Neural cell (in vitro differentiated cells): ENCODE measurements around the gene FKBP2. TPM values are rescaled to one million over a fixed set of nuclear protein-coding genes. Genes with fewer than 3 reads are reported as not detected.

Source experiments
- H2AFZ ChIP-seq: fragments of 200-600, 300-800 bp; sonication (generic), shearing (Covaris generic); 2 replicates; pipeline ENCODE4 v1.6.0; 2014; ENCODE audit warnings: low read depth, mild to moderate bottlenecking, antibody characterized with exemption, low read length, moderate library complexity
- H3F3A ChIP-seq: fragments of 200-600 bp; shearing (Covaris generic); 2 replicates; pipeline ENCODE4 v1.6.1; 2016; ENCODE audit warnings: mild to moderate bottlenecking, moderate library complexity, mixed read lengths, antibody characterized with exemption, low read length; ENCODE audit not compliant: insufficient read depth, poor library complexity, severe bottlenecking
- H3K27ac ChIP-seq: fragments of 200-600, 300-800 bp; sonication (generic), shearing (Covaris generic); 2 replicates; pipeline ENCODE4 v1.5.1; 2014; ENCODE audit warnings: mild to moderate bottlenecking, low read length, moderate library complexity
- H3K27me3 ChIP-seq: fragments of 300-800, 200-600 bp; sonication (generic), shearing (Covaris generic); 2 replicates; pipeline ENCODE4 v1.6.0; 2014; ENCODE audit warnings: mild to moderate bottlenecking, low read depth, low read length, moderate library complexity; ENCODE audit not compliant: insufficient read depth
- H3K36me3 ChIP-seq: fragments of 300-800, 200-600 bp; sonication (generic), shearing (Covaris generic); 2 replicates; pipeline ENCODE4 v1.5.1; 2014; ENCODE audit warnings: mild to moderate bottlenecking, antibody characterized with exemption, low read length, moderate library complexity; ENCODE audit not compliant: insufficient read depth
- H3K4me2 ChIP-seq: fragments of 300-800, 200-600 bp; sonication (generic), shearing (Covaris generic); 2 replicates; pipeline ENCODE4 v1.6.0; 2014; ENCODE audit warnings: mild to moderate bottlenecking, low read length
- H3K4me3 ChIP-seq: fragments of 300-800, 200-600 bp; sonication (generic), shearing (Covaris generic); 2 replicates; pipeline ENCODE4 v1.5.1; 2014; ENCODE audit warnings: mild to moderate bottlenecking, low read length, moderate library complexity
- H3K79me2 ChIP-seq: fragments of 200-600 bp; shearing (Covaris generic); replicated peaks from 2 replicates; pipeline ENCODE4 v1.6.0; 2014; ENCODE audit warnings: mild to moderate bottlenecking, low read length, moderate library complexity; ENCODE audit not compliant: insufficient read depth
- H3K9ac ChIP-seq: fragments of 300-800, 200-600 bp; sonication (generic), shearing (Covaris generic); 2 replicates; pipeline ENCODE4 v1.6.1; 2016; ENCODE audit warnings: mild to moderate bottlenecking, low read length, mixed read lengths
- H3K9me2 ChIP-seq: fragments of 200-600 bp; shearing (Covaris generic); 2 replicates; pipeline ENCODE4 v1.6.1; 2016; ENCODE audit warnings: mild to moderate bottlenecking, low read length, mixed read lengths; ENCODE audit not compliant: insufficient read depth
- H3K9me3 ChIP-seq: fragments of 200-600, 300-800 bp; sonication (generic), shearing (Covaris generic); 2 replicates; pipeline ENCODE4 v1.6.1; 2016; ENCODE audit warnings: mild to moderate bottlenecking, mixed run types, low read length, moderate library complexity, mixed read lengths
- H4K20me1 ChIP-seq: fragments of 200-600 bp; shearing (Covaris generic); 2 replicates; pipeline ENCODE4 v1.6.1; 2016; ENCODE audit warnings: mild to moderate bottlenecking, mixed run types; ENCODE audit not compliant: insufficient read depth
- CTCF ChIP-seq: fragments of 450-650 bp; IDR thresholded peaks from 2 replicates; pipeline ENCODE4 v1.5.1; 2014; ENCODE audit warnings: antibody characterized with exemption, mild to moderate bottlenecking, moderate library complexity; ENCODE audit not compliant: poor library complexity, severe bottlenecking
- EP300 ChIP-seq: fragments of 450-650 bp; conservative IDR thresholded peaks from 2 replicates; pipeline ENCODE4 v1.6.1; 2014; ENCODE audit warnings: antibody characterized with exemption, mild to moderate bottlenecking, moderate library complexity; ENCODE audit not compliant: poor library complexity, severe bottlenecking
- EZH2 ChIP-seq: fragments of 200-600, 300-800 bp; shearing (Covaris generic), sonication (generic); IDR thresholded peaks from 2 replicates; pipeline ENCODE4 v1.6.1; 2014; ENCODE audit warnings: antibody characterized with exemption, low read length, borderline replicate concordance, mild to moderate bottlenecking; ENCODE audit not compliant: insufficient read depth, poor library complexity, severe bottlenecking
- MXI1 ChIP-seq: fragments of 450-650 bp; conservative IDR thresholded peaks from 2 replicates; pipeline ENCODE4 v1.6.1; 2014; ENCODE audit warnings: antibody characterized with exemption, mild to moderate bottlenecking; ENCODE audit not compliant: poor library complexity, severe bottlenecking
- POLR2AphosphoS5 ChIP-seq: IDR thresholded peaks from 2 replicates; pipeline ENCODE4 v1.6.1; 2012
- RAD21 ChIP-seq: fragments of 450-650 bp; conservative IDR thresholded peaks from 2 replicates; pipeline ENCODE4 v1.6.1; 2014; ENCODE audit warnings: antibody characterized with exemption, mild to moderate bottlenecking, moderate library complexity
- REST ChIP-seq: IDR thresholded peaks from 2 replicates; pipeline ENCODE4 v1.6.1; 2012; ENCODE audit warnings: borderline replicate concordance
- SMC3 ChIP-seq: fragments of 450-650 bp; conservative IDR thresholded peaks from 2 replicates; pipeline ENCODE4 v1.6.1; 2014; ENCODE audit warnings: antibody characterized with exemption, mild to moderate bottlenecking, moderate library complexity; ENCODE audit not compliant: poor library complexity
- TAF1 ChIP-seq: IDR thresholded peaks from 2 replicates; pipeline ENCODE4 v1.6.1; 2012; ENCODE audit warnings: low read depth
- polyA plus RNA-seq: library from polyadenylated mRNA; depleted of rRNA; stranded (reverse); fragments of >200 nt; gene quantifications from 2 replicates; pipeline ENCODE4 v1.2.3, GENCODE V29; 2014

The FKBP2 gene
- polyA plus RNA-seq, 1 donor from 2014 or later, result 47.4 TPM

- Histone ChIP-seq H3K9ac (no peak overlapping the region), H2AFZ (no peak overlapping the region), H3F3A (no peaks in the 10 kb centered on the region), H3K27ac (no peak overlapping the region), H3K9me2 (no peaks in the 10 kb centered on the region), H3K4me2 (no peak overlapping the region), H3K79me2 (no peaks in the 10 kb centered on the region), H3K4me3 (no peak overlapping the region), H4K20me1 (no peaks in the 10 kb centered on the region), H3K27me3 (no peaks in the 10 kb centered on the region), H3K9me3 (no peaks in the 10 kb centered on the region), H3K36me3 (no peaks in the 10 kb centered on the region)
- no peak for TF ChIP-seq TAF1
- TF ChIP-seq MXI1, result no peak
- no peak for TF ChIP-seq POLR2AphosphoS5
- TF ChIP-seq SMC3, result no peak
- TF ChIP-seq CTCF, result no peak
- TF ChIP-seq RAD21, result no peak
- no peak for TF ChIP-seq EZH2
- TF ChIP-seq EP300, result no peak
- TF ChIP-seq REST, result no peak
Measured at GRCh38 chr11:64216879-64217278, 24.0 kb upstream of the FKBP2 start.

- H3K27me3 ChIP-seq, result no peaks in the 10 kb centered on the region
- no peak overlapping the region for H3K9ac ChIP-seq
- no peaks in the 10 kb centered on the region for H3F3A ChIP-seq
- no peak for TF ChIP-seq EP300
- TF ChIP-seq POLR2AphosphoS5, result no peak
- no peak for TF ChIP-seq CTCF
- no peak for TF ChIP-seq REST
- TF ChIP-seq SMC3, result no peak
- no peak for TF ChIP-seq MXI1
- TF ChIP-seq RAD21, result no peak
- no peak for TF ChIP-seq TAF1
- no peak for TF ChIP-seq EZH2
- H3K4me3 ChIP-seq, result no peak overlapping the region
- no peaks in the 10 kb centered on the region for H4K20me1 ChIP-seq
- no peaks in the 10 kb centered on the region for H3K9me3 ChIP-seq
- H3K27ac ChIP-seq, result no peak overlapping the region
- H2AFZ ChIP-seq, result no peak overlapping the region
- no peaks in the 10 kb centered on the region for H3K9me2 ChIP-seq
- H3K36me3 ChIP-seq, result no peaks in the 10 kb centered on the region
- no peaks in the 10 kb centered on the region for H3K79me2 ChIP-seq
- H3K4me2 ChIP-seq, result no peak overlapping the region
Measured at GRCh38 chr11:64218628-64219353, 22.1 kb upstream of the FKBP2 start.
